Neural crest cell (in vitro differentiated cells): ENCODE measurements around the gene PCBD1. TPM values are rescaled to one million over a fixed set of nuclear protein-coding genes. Genes with fewer than 3 reads are reported as not detected.

Source experiments
- DNase-seq: peaks from one replicate; pipeline ENCODE4 v3.0.0; 2021; ENCODE audit warnings: low read depth, mixed read lengths, low spot score
- H3K27ac Mint-ChIP-seq: one replicate; pipeline ENCODE4 v1.8.0; 2021; ENCODE audit warnings: mild to moderate bottlenecking, mixed read lengths; ENCODE audit not compliant: unreplicated experiment
- H3K27me3 Mint-ChIP-seq: 2 replicates; pipeline ENCODE4 v1.8.0; 2021; ENCODE audit warnings: low read depth, mild to moderate bottlenecking, mixed read lengths
- H3K36me3 Mint-ChIP-seq: 2 replicates; pipeline ENCODE4 v1.8.0; 2021; ENCODE audit warnings: low read depth, mild to moderate bottlenecking, mixed read lengths
- H3K4me1 Mint-ChIP-seq: 2 replicates; pipeline ENCODE4 v1.8.0; 2021; ENCODE audit warnings: mixed read lengths
- H3K4me3 Mint-ChIP-seq: one replicate; pipeline ENCODE4 v1.8.0; 2021; ENCODE audit warnings: mild to moderate bottlenecking, mixed read lengths
- H3K9me3 Mint-ChIP-seq: 2 replicates; pipeline ENCODE4 v1.8.0; 2021; ENCODE audit warnings: mixed read lengths
- total RNA-seq: library from RNA; stranded (reverse); gene quantifications from 2 replicates; pipeline ENCODE4 v1.2.1, GENCODE V29; 2021
- TF ChIP-seq, protein P1 (sequence below): fragments of 200-600 bp; sonication (generic); conservative IDR thresholded peaks from 2 replicates; pipeline ENCODE4 v1.5.0; 2021; ENCODE audit warnings: antibody characterized with exemption, mild to moderate bottlenecking

PCBD1 gene
- total RNA-seq, 1 donor from 2014 or later, result 38.3 TPM

DNA sequence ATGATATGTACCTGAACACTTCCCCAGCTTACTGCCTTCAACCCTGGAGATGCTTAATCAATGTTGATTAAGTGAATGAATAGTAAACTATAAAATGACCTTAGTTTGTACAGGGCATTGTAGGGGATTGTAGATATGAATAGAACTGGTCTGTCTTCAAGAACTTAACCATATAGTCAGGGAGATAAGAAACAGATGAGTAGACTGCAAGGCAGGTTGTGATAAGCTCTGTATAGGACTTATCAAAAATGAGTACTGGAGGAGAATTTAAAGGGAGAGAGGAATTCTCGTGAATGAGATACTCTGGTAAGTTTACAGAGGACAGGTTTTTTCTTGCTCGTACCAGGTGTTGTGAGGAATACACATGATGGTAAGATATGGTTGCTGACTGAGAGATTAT lies 45.0 kb downstream of the PCBD1 start:
- Mint-ChIP-seq H3K36me3 (peaks cover 18% of the 10 kb centered on the region), H3K4me3 (no peak overlapping the region), H3K27ac (no peak overlapping the region), H3K9me3 (no peaks in the 10 kb centered on the region), H3K4me1 (no peaks in the 10 kb centered on the region), H3K27me3 (no peaks in the 10 kb centered on the region)
- TF ChIP-seq, protein P1, sequence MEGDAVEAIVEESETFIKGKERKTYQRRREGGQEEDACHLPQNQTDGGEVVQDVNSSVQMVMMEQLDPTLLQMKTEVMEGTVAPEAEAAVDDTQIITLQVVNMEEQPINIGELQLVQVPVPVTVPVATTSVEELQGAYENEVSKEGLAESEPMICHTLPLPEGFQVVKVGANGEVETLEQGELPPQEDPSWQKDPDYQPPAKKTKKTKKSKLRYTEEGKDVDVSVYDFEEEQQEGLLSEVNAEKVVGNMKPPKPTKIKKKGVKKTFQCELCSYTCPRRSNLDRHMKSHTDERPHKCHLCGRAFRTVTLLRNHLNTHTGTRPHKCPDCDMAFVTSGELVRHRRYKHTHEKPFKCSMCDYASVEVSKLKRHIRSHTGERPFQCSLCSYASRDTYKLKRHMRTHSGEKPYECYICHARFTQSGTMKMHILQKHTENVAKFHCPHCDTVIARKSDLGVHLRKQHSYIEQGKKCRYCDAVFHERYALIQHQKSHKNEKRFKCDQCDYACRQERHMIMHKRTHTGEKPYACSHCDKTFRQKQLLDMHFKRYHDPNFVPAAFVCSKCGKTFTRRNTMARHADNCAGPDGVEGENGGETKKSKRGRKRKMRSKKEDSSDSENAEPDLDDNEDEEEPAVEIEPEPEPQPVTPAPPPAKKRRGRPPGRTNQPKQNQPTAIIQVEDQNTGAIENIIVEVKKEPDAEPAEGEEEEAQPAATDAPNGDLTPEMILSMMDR, result no peak
- no peak for DNase-seq

DNA sequence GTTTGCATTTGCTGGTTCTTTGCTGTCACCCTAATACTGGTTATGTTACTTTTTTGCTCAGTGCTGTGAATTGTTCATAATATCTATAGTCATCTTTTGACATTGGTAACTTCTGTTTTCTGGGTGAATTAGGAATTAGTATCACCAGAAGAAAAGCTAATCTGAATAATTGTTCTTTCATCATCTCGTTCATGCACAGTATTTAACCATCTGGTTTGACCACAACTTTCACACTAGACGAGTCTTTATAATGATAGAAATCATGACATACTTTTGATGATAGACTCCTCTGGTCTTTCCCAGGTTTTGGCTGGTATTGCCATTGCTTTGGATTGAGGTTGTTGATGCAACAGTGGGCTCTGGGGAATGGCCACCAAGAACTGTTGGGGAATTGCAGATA lies 47.5 kb downstream of the PCBD1 start:
- DNase-seq, result no peak
- no peaks in the 10 kb centered on the region for H3K27me3 Mint-ChIP-seq
- TF ChIP-seq, protein P1, result no peak
- no peak overlapping the region for H3K27ac Mint-ChIP-seq
- H3K4me3 Mint-ChIP-seq, result no peak overlapping the region
- H3K4me1 Mint-ChIP-seq, result no peaks in the 10 kb centered on the region
- H3K36me3 Mint-ChIP-seq, result peaks cover 29% of the 10 kb centered on the region
- H3K9me3 Mint-ChIP-seq, result peaks cover 3% of the 10 kb centered on the region

GRCh38 chr10:70838270-70838805 lies 50.0 kb downstream of the PCBD1 start:
- Mint-ChIP-seq H3K27me3 (no peaks in the 10 kb centered on the region), H3K4me3 (no peak overlapping the region), H3K36me3 (peaks cover 28% of the 10 kb centered on the region), H3K4me1 (no peaks in the 10 kb centered on the region), H3K27ac (no peak overlapping the region), H3K9me3 (peaks cover 3% of the 10 kb centered on the region)
- TF ChIP-seq, protein P1, result no peak
- DNase-seq, result no peak

- Mint-ChIP-seq H3K9me3 (peaks cover 3% of the 10 kb centered on the region), H3K4me1 (no peaks in the 10 kb centered on the region), H3K36me3 (peaks cover 28% of the 10 kb centered on the region), H3K27me3 (no peaks in the 10 kb centered on the region), H3K27ac (no peak overlapping the region), H3K4me3 (no peak overlapping the region)
- TF ChIP-seq, protein P1, result no peak
- DNase-seq, result no peak
These were observed 50.7 kb downstream of the PCBD1 start for GRCh38 chr10:70837660-70838059.

GRCh38 chr10:70836319-70836718 lies 52.0 kb downstream of the PCBD1 start:
- H3K27ac Mint-ChIP-seq, result no peak overlapping the region
- peaks cover 21% of the 10 kb centered on the region for H3K36me3 Mint-ChIP-seq
- H3K27me3 Mint-ChIP-seq, result no peaks in the 10 kb centered on the region
- no peak overlapping the region for H3K4me3 Mint-ChIP-seq
- no peak for DNase-seq
- TF ChIP-seq, protein P1, result no peak
- peaks cover 3% of the 10 kb centered on the region for H3K9me3 Mint-ChIP-seq
- no peaks in the 10 kb centered on the region for H3K4me1 Mint-ChIP-seq
